ENCODE measurements around the gene PLPP4.
"Not testable (repeated sequence)": the region's sequence is repeated elsewhere in the genome, so short reads cannot be mapped to it uniquely, and the experiment has no call there.

The PLPP4 gene

GRCh38 chr10:120492346-120492745 is 35.3 kb downstream of the PLPP4 start:
- DNase-seq = no peak

- DNase-seq = no peak
Measured at GRCh38 chr10:120493411-120494312, 36.6 kb downstream of the PLPP4 start.

GRCh38 chr10:120494313-120494710 is 37.3 kb downstream of the PLPP4 start:
- no peak for DNase-seq

GRCh38 chr10:120495226-120496009 is 38.4 kb downstream of the PLPP4 start:
- DNase-seq = no peak

- no peak for DNase-seq
Measured at GRCh38 chr10:120499883-120500282, 42.9 kb downstream of the PLPP4 start.

GRCh38 chr10:120503689-120504088 is 46.7 kb downstream of the PLPP4 start:
- DNase-seq = no peak

GRCh38 chr10:120504227-120504626 is 47.2 kb downstream of the PLPP4 start:
- DNase-seq = not testable (repeated sequence)

GRCh38 chr10:120505056-120505455 is 48.0 kb downstream of the PLPP4 start:
- no peak for DNase-seq

GRCh38 chr10:120505866-120506265 is 48.8 kb downstream of the PLPP4 start:
- DNase-seq = no peak

- no peak for DNase-seq
Measured at GRCh38 chr10:120506674-120507073, 49.6 kb downstream of the PLPP4 start.

- no peak for DNase-seq
Measured at GRCh38 chr10:120507175-120507574, 50.1 kb downstream of the PLPP4 start.

- DNase-seq = no peak
Measured at GRCh38 chr10:120507651-120508050, 50.6 kb downstream of the PLPP4 start.

GRCh38 chr10:120508393-120508792 is 51.4 kb downstream of the PLPP4 start:
- no peak for DNase-seq

GRCh38 chr10:120508966-120509365 is 51.9 kb downstream of the PLPP4 start:
- no peak for DNase-seq

GRCh38 chr10:120511165-120511564 is 54.1 kb downstream of the PLPP4 start:
- no peak for DNase-seq

- DNase-seq = no peak
Measured at GRCh38 chr10:120513307-120513796, 56.3 kb downstream of the PLPP4 start.

- no peak for DNase-seq
Measured at GRCh38 chr10:120514035-120514620, 57.1 kb downstream of the PLPP4 start.

- no peak for DNase-seq
Measured at GRCh38 chr10:120514959-120515358, 57.9 kb downstream of the PLPP4 start.

GRCh38 chr10:120515741-120516140 is 58.7 kb downstream of the PLPP4 start:
- no peak for DNase-seq

- no peak for DNase-seq
Measured at GRCh38 chr10:120516426-120516825, 59.4 kb downstream of the PLPP4 start.

GRCh38 chr10:120517196-120517595 is 60.2 kb downstream of the PLPP4 start:
- no peak for DNase-seq

GRCh38 chr10:120517881-120518484 is 61.0 kb downstream of the PLPP4 start:
- DNase-seq = no peak

GRCh38 chr10:120521880-120522279 is 64.9 kb downstream of the PLPP4 start:
- DNase-seq = no peak

Data from CD4-positive, alpha-beta T cell treated with Interleukin-17A for 4 hours (primary cell).